Large intestine (tissue), 3 donors: Measurements from ENCODE around the gene ZNF282. TPM values are rescaled to one million over a fixed set of nuclear protein-coding genes. Genes with fewer than 3 reads are reported as not detected.

ENCODE experiments used
- DNase-seq, 2 donors: peaks; one replicate each; pipeline versions ENCODE4 v3.0.0 to v3.0.0-alpha.2; 2013
- H3K27ac ChIP-seq: one replicate; pipeline ENCODE4 v1.5.1; 2013; ENCODE audit warnings: low read length
- H3K27me3 ChIP-seq: 2 replicates; pipeline ENCODE4 v1.6.1; 2013; ENCODE audit warnings: low read length; ENCODE audit not compliant: control insufficient read depth, insufficient read depth
- H3K36me3 ChIP-seq: 2 replicates; pipeline ENCODE4 v1.6.1; 2013; ENCODE audit warnings: low read length; ENCODE audit not compliant: control insufficient read depth, insufficient read depth
- H3K4me1 ChIP-seq: one replicate; pipeline ENCODE4 v1.6.1; 2013; ENCODE audit warnings: low read length; ENCODE audit not compliant: control insufficient read depth, insufficient read depth
- H3K4me3 ChIP-seq: one replicate; pipeline ENCODE4 v1.5.1; 2013; ENCODE audit warnings: low read length
- H3K9me3 ChIP-seq: one replicate; pipeline ENCODE4 v1.6.1; 2013; ENCODE audit warnings: mild to moderate bottlenecking, low read depth, low read length, moderate library complexity; ENCODE audit not compliant: control insufficient read depth
- WGBS: methylation state at CpG from one replicate; pipeline ENCODE4 v1.1.5; 2013; ENCODE audit warnings: low lambda C conversion rate; ENCODE audit not compliant: insufficient coverage; 5-methylcytosine and 5-hydroxymethylcytosine counted together
- polyA plus RNA-seq: library from polyadenylated mRNA; unstranded; fragments of 120-200 nt; gene quantifications from one replicate; pipeline ENCODE4 v1.2.1, GENCODE V29; 2013

The ZNF282 gene
- polyA plus RNA-seq, 1 donor, result 25.1 TPM

GRCh38 chr7:149188637-149189259, 6.6 kb upstream of the ZNF282 start:
- DNase-seq, result no peak
- Histone ChIP-seq H3K9me3 (no peaks in the 10 kb centered on the region), H3K27ac (no peak overlapping the region), H3K27me3 (peaks cover 7% of the 10 kb centered on the region), H3K36me3 (no peaks in the 10 kb centered on the region), H3K4me3 (no peak overlapping the region), H3K4me1 (peaks cover 2% of the 10 kb centered on the region)
- WGBS, result 52% methylated on average over 2 of the region's 12 CpGs

GRCh38 chr7:149191851-149192250, 3.5 kb upstream of the ZNF282 start:
- H3K27me3 ChIP-seq, result peaks cover 7% of the 10 kb centered on the region
- H3K27ac ChIP-seq, result no peak overlapping the region
- no peak overlapping the region for H3K4me3 ChIP-seq
- H3K9me3 ChIP-seq, result no peaks in the 10 kb centered on the region
- peaks cover 10% of the 10 kb centered on the region for H3K4me1 ChIP-seq
- no peaks in the 10 kb centered on the region for H3K36me3 ChIP-seq
- peak; percentile 37 to 81 for DNase-seq
- no CpG with 5 or more reads among the region's 5 CpGs for WGBS

GRCh38 chr7:149194799-149195179, 557 bp upstream of the ZNF282 start:
- H3K27me3 ChIP-seq, result peaks cover 7% of the 10 kb centered on the region
- DNase-seq, result no peak
- WGBS, result 100% methylated on average over 1 of the region's 4 CpGs
- peak overlapping the region; percentile 92 for H3K4me3 ChIP-seq
- H3K9me3 ChIP-seq, result no peaks in the 10 kb centered on the region
- peaks cover 15% of the 10 kb centered on the region for H3K4me1 ChIP-seq
- H3K36me3 ChIP-seq, result peaks cover 20% of the 10 kb centered on the region
- peak overlapping the region; percentile 96 for H3K27ac ChIP-seq

- H3K9me3 ChIP-seq, result no peaks in the 10 kb centered on the region
- peak in 1 of 2 donors; percentile 57 for DNase-seq
- H3K36me3 ChIP-seq, result peaks cover 31% of the 10 kb centered on the region
- WGBS, result no CpG with 5 or more reads among the region's 17 CpGs
- peaks cover 15% of the 10 kb centered on the region for H3K4me1 ChIP-seq
- peak overlapping the region; percentile 75 for H3K27ac ChIP-seq
- H3K4me3 ChIP-seq, result peak overlapping the region; percentile 79
- H3K27me3 ChIP-seq, result no peaks in the 10 kb centered on the region
These were observed 882 bp downstream of the ZNF282 start for GRCh38 chr7:149196151-149196704.

GRCh38 chr7:149196705-149197171, 1.4 kb downstream of the ZNF282 start:
- no peak for DNase-seq
- peaks cover 35% of the 10 kb centered on the region for H3K36me3 ChIP-seq
- no CpG with 5 or more reads among the region's 7 CpGs for WGBS
- H3K9me3 ChIP-seq, result no peaks in the 10 kb centered on the region
- no peaks in the 10 kb centered on the region for H3K27me3 ChIP-seq
- H3K4me3 ChIP-seq, result peak overlapping the region; percentile 79
- peaks cover 13% of the 10 kb centered on the region for H3K4me1 ChIP-seq
- peak overlapping the region; percentile 75 for H3K27ac ChIP-seq

- H3K27me3 ChIP-seq, result no peaks in the 10 kb centered on the region
- H3K27ac ChIP-seq, result no peak overlapping the region
- H3K4me1 ChIP-seq, result peaks cover 13% of the 10 kb centered on the region
- WGBS, result no CpG with 5 or more reads among the region's 4 CpGs
- H3K9me3 ChIP-seq, result no peaks in the 10 kb centered on the region
- H3K4me3 ChIP-seq, result no peak overlapping the region
- no peak for DNase-seq
- H3K36me3 ChIP-seq, result peaks cover 38% of the 10 kb centered on the region
These were observed 2.3 kb downstream of the ZNF282 start for GRCh38 chr7:149197675-149198074.

- no peak for DNase-seq
- WGBS, result no CpG with 5 or more reads among the region's 22 CpGs
- Histone ChIP-seq H3K9me3 (no peaks in the 10 kb centered on the region), H3K27me3 (no peaks in the 10 kb centered on the region), H3K4me3 (no peak overlapping the region), H3K27ac (no peak overlapping the region), H3K36me3 (peaks cover 44% of the 10 kb centered on the region), H3K4me1 (peaks cover 13% of the 10 kb centered on the region)
These were observed 2.9 kb downstream of the ZNF282 start for GRCh38 chr7:149198161-149198816.

- no peaks in the 10 kb centered on the region for H3K9me3 ChIP-seq
- WGBS, result 100% methylated on average over 1 of the region's 6 CpGs
- H3K36me3 ChIP-seq, result peaks cover 54% of the 10 kb centered on the region
- H3K4me3 ChIP-seq, result no peak overlapping the region
- peaks cover 13% of the 10 kb centered on the region for H3K4me1 ChIP-seq
- no peak for DNase-seq
- no peak overlapping the region for H3K27ac ChIP-seq
- no peaks in the 10 kb centered on the region for H3K27me3 ChIP-seq
These were observed 4.1 kb downstream of the ZNF282 start for GRCh38 chr7:149199234-149199995.

- H3K4me3 ChIP-seq, result no peak overlapping the region
- H3K27me3 ChIP-seq, result no peaks in the 10 kb centered on the region
- H3K4me1 ChIP-seq, result no peaks in the 10 kb centered on the region
- no peak for DNase-seq
- no peaks in the 10 kb centered on the region for H3K9me3 ChIP-seq
- peaks cover 80% of the 10 kb centered on the region for H3K36me3 ChIP-seq
- WGBS, result no CpG with 5 or more reads among the region's 6 CpGs
- no peak overlapping the region for H3K27ac ChIP-seq
These were observed 7.5 kb downstream of the ZNF282 start for GRCh38 chr7:149202831-149203231.

- WGBS, result no CpG with 5 or more reads among the region's 18 CpGs
These were observed 10.5 kb downstream of the ZNF282 start for GRCh38 chr7:149205690-149206381.

More at GRCh38 chr7:149205690-149206381, 10.5 kb downstream of the ZNF282 start:
- no peaks in the 10 kb centered on the region for H3K4me1 ChIP-seq
- H3K27ac ChIP-seq, result no peak overlapping the region
- H3K9me3 ChIP-seq, result no peaks in the 10 kb centered on the region
- H3K36me3 ChIP-seq, result peaks cover 78% of the 10 kb centered on the region
- no peak overlapping the region for H3K4me3 ChIP-seq
- DNase-seq, result peak in 1 of 2 donors; percentile 38
- no peaks in the 10 kb centered on the region for H3K27me3 ChIP-seq
